Measurements from ENCODE around the gene GRN. TPM values are rescaled to one million over a fixed set of nuclear protein-coding genes. Genes with fewer than 3 reads are reported as not detected.

Gene GRN
- total and polyA plus RNA-seq, 2 of the 8 experiments (the other 6 are each of a cell fraction or from before 2014, with no cell fraction given): 108 to 387 TPM

GRCh38 chr17:44378171-44378705 lies 33.1 kb downstream of the GRN start (continued):
- TF ChIP-seq CHD7 (IDR thresholded peaks at IDR 0.05; ENCODE audit: insufficient replicate concordance, low read length): no peak
- no peak for TF ChIP-seq TAF7 (optimal IDR thresholded peaks at IDR 0.05; ENCODE audit: borderline replicate concordance, low read depth, low read length)
- TF ChIP-seq EZH2 (IDR thresholded peaks at IDR 0.05; ENCODE audit: low read depth, low read length, severe bottlenecking): no peak
- TF ChIP-seq SIN3A (conservative IDR thresholded peaks at IDR 0.05 in 1 of 2, IDR thresholded peaks at IDR 0.05 in 1 of 2; ENCODE audit: low read depth in 1 of 2, low read length in 2 of 2): no peak
